Kidney tubule cell (primary cell): ENCODE measurements around the gene AKAP13.
A peak's percentile ranks its signal among the peaks of the same experiment; 100 is the strongest.
"Not testable (repeated sequence)": the region's sequence is repeated elsewhere in the genome, so short reads cannot be mapped to it uniquely, and the experiment has no call there.

Experiments used
- DNase-seq: peaks from one replicate; pipeline ENCODE4 v3.0.0-alpha.2; 2018; ENCODE audit warnings: low spot score

Gene AKAP13

GRCh38 chr15:85793641-85794597 lies 413.5 kb downstream of the AKAP13 start:
- peak; percentile 33 for DNase-seq

GRCh38 chr15:85794598-85795336 lies 414.4 kb downstream of the AKAP13 start, which contains the start of gene KLHL25:
Gene KLHL25 (minus strand): TSS chr15:85794925. CDS start chr15:85769810, 25,115 bp downstream.
- DNase-seq = peak; percentile 94

GRCh38 chr15:85795337-85796305 lies 415.2 kb downstream of the AKAP13 start:
- no peak for DNase-seq

- not testable (repeated sequence) for DNase-seq
These were observed 416.0 kb downstream of the AKAP13 start for GRCh38 chr15:85796371-85796770.
